GM19025 (cell line): ENCODE data around the gene CCDC146.
"Not testable (repeated sequence)": the region's sequence is repeated elsewhere in the genome, so short reads cannot be mapped to it uniquely, and the experiment has no call there.

Experiments
- ATAC-seq: cut with Tn5 transposase; IDR thresholded peaks from one replicate; pipeline ENCODE4 v1.9.1; 2021; ENCODE audit warnings: mild to moderate bottlenecking, low read depth, moderate library complexity; ENCODE audit not compliant: unreplicated experiment

The CCDC146 gene, protein sequence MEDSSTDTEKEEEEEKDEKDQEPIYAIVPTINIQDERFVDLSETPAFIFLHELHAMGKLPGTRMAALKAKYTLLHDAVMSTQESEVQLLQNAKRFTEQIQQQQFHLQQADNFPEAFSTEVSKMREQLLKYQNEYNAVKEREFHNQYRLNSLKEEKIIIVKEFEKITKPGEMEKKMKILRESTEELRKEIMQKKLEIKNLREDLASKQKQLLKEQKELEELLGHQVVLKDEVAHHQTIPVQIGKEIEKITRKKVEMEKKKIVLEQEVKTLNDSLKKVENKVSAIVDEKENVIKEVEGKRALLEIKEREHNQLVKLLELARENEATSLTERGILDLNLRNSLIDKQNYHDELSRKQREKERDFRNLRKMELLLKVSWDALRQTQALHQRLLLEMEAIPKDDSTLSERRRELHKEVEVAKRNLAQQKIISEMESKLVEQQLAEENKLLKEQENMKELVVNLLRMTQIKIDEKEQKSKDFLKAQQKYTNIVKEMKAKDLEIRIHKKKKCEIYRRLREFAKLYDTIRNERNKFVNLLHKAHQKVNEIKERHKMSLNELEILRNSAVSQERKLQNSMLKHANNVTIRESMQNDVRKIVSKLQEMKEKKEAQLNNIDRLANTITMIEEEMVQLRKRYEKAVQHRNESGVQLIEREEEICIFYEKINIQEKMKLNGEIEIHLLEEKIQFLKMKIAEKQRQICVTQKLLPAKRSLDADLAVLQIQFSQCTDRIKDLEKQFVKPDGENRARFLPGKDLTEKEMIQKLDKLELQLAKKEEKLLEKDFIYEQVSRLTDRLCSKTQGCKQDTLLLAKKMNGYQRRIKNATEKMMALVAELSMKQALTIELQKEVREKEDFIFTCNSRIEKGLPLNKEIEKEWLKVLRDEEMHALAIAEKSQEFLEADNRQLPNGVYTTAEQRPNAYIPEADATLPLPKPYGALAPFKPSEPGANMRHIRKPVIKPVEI

GRCh38 chr7:77121860-77122681 lies at the start of gene CCDC146:
CCDC146 (plus strand) TSS chr7:77122615; CDS start chr7:77167669, 45,054 bp downstream.
- peak; percentile 98 for ATAC-seq

GRCh38 chr7:77074786-77075396 lies 47.5 kb upstream of the CCDC146 start:
- ATAC-seq: not testable (repeated sequence)

- ATAC-seq: not testable (repeated sequence)
These were observed 45.4 kb upstream of the CCDC146 start for GRCh38 chr7:77077060-77077459.

GRCh38 chr7:77079112-77079511 lies 43.3 kb upstream of the CCDC146 start:
- ATAC-seq: not testable (repeated sequence)

- ATAC-seq: not testable (repeated sequence)
These were observed 42.8 kb upstream of the CCDC146 start for GRCh38 chr7:77079624-77080023.

DNA sequence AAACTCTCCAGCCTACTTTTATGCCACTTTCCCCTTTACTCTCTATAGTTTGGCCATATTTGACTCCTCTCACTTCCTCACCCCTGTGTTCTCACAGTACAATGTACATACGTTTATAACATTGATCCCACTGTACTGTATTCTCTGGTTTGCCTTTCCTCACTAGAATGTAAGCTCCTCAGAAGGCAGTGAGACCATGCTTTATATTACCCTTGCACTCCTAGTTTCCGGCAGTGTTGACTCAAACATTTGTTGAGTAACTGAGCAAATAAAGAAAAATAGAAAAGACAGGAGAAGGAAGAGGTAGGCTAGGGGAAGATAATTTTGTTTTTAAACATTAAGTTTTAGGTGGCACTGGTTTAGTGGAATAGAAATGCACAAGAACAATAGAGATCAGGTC lies 42.2 kb upstream of the CCDC146 start:
- not testable (repeated sequence) for ATAC-seq

DNA sequence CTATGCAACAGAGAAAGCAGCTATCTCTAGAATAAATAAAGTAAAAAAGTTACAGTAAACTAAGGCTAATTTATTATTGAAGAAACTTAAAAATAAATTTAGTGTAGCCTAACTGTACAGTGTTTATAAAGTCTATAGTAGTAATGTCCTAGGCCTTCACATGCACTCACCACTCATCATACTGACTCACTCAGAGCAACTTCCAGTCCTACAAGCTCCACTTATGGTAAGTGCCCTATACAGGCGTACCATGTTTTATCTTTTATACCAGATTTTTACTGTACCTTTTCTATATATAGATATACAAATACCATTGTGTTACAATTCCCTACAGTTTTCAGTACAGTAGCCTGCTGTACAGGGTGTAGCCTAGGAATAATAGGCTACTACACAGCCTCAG lies 40.2 kb upstream of the CCDC146 start:
- ATAC-seq: not testable (repeated sequence)

DNA sequence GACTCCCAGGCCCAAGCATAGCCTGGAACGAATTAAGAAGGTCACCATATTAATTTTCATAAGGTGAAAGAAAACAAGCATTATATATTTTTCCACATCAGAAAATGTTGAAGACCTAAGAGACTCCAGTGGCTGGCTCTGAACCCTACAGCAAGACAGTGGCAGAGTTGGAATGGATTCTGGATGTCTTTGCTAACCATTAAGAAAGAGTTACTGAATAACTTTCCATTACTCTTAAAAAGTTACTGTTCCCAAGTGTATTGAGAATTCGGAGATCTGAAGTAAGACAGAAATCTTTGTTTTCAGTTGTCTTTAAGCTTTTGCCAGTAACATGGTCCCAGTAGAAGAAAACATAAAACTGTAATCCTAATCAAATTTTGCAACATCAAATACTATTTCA lies 30.1 kb upstream of the CCDC146 start:
- ATAC-seq: not testable (repeated sequence)

GRCh38 chr7:77100501-77100900 lies 21.9 kb upstream of the CCDC146 start:
- not testable (repeated sequence) for ATAC-seq

- ATAC-seq: not testable (repeated sequence)
These were observed 21.2 kb upstream of the CCDC146 start for GRCh38 chr7:77101187-77101586.

- not testable (repeated sequence) for ATAC-seq
These were observed 19.7 kb upstream of the CCDC146 start for GRCh38 chr7:77102671-77103070.

DNA sequence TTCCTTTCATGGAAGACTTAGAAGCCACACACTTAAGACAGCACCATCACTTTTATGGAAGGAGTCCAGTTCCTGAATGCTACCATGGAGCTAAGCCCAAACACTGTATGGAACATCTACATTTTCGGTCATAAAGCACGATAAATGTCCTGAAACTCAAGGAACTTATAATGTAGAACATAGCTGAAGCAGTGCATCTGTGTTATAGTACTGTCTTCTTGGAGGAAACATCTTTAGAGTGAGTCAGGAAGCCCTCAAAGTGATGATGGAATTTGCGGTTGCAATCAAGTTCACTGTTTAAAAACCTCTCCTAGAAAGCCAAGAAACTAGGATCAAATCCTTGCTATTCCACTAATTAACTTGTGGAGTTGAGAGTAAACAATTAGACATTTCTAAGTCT lies 16.5 kb upstream of the CCDC146 start:
- not testable (repeated sequence) for ATAC-seq

DNA sequence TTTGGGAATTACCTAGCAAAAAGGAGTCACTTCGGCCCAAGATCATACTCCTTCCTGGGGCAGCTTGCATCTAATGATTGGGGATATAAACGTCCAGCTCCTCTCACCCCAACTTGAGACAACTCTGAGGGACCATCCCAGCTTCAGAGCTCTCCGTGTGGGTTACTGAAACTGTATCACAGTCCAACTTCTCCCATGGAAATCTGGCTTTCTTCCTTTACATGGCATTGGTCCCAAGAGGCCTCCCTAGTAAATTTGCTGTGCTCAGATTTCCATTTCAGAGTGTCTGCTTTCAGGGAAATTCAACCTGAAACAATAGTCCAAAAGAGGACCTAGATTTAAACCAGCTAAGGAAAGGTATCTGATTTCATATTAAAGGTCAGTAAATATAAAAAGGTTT lies 14.8 kb upstream of the CCDC146 start:
- ATAC-seq: not testable (repeated sequence)

DNA sequence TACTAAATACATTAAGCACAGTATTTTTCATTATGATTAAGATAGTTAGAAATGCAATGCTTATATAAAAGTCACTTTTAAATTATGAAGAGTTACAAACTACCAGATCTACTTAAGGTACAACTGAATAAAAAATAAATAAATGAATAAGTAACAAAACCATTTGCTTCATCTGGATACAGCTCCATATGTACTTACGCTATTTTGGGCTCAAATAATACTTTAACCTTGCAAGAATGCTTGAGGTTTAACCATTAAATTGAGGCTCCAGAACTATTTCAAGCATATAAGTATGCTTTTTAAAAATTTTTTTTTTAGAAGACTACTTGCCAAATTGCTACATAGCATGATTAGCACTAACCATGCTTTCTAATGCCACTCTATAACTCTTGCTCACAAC lies 14.1 kb upstream of the CCDC146 start:
- not testable (repeated sequence) for ATAC-seq

DNA sequence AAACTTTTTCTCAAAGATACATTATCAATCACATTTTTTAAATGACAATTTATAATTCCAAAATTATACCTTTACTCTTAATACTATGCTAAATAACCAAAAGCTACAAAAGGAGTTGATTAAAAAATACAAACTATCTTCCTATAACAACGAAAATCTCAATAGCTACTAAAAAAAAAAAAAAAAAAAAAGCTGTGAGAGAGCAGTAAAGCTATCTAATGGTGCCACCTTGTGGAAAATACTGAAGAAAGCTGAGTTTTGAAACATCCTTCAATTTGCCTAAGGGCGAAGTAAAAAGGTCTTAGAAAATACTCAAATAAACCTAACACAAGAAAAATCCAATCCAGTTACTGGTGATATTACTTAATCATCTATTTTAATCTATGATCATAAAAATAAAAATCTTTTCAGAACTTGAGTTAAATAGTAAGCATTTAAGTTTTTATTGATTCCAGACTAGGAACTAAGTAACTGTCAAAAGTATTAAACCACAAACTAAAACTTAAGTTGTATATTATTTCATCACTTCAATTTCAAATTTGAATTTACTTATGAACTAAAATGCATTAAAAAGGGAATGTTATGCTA lies 9.6 kb upstream of the CCDC146 start:
- ATAC-seq: not testable (repeated sequence)

GRCh38 chr7:77125486-77125885 lies 3.1 kb downstream of the CCDC146 start:
- not testable (repeated sequence) for ATAC-seq

- not testable (repeated sequence) for ATAC-seq
These were observed 4.6 kb downstream of the CCDC146 start for GRCh38 chr7:77127009-77127408.

- peak; percentile 82 for ATAC-seq
These were observed 6.4 kb downstream of the CCDC146 start for GRCh38 chr7:77128582-77129410.
